Measurements from ENCODE around the gene ZNF469.

ZNF469 gene

DNA sequence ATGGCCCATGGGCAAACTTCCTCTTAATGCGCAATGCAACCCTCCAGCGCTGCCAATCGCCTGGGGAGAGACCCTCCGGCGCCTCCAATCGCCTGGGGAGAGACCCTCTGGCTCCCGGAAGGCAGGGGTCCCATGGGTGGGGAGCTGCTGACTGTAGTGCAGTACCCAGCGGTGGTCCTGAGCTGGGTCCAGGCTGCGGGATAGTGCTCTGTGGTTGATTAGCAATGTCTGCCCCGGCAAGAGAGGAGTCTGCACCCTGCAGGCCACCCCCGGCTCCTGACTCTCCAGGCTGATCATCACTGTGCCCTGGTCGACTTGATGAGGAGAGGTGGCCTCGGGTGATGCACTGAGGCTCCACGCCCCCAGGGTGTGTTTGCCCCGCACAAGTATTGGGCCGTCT, 44.6 kb upstream of the ZNF469 start:
- Mint-ChIP-seq H3K4me1 (peaks cover 5% of the 10 kb centered on the region), H3K27ac (peak overlapping the region; percentile 64), H3K9me3 (peaks cover 29% of the 10 kb centered on the region), H3K36me3 (ENCODE audit: low read depth) (no peaks in the 10 kb centered on the region), H3K4me3 (no peak overlapping the region), H3K27me3 (ENCODE audit: low read depth, poor library complexity) (peaks cover 11% of the 10 kb centered on the region)
- no peak for DNase-seq
- TF ChIP-seq, protein P1, sequence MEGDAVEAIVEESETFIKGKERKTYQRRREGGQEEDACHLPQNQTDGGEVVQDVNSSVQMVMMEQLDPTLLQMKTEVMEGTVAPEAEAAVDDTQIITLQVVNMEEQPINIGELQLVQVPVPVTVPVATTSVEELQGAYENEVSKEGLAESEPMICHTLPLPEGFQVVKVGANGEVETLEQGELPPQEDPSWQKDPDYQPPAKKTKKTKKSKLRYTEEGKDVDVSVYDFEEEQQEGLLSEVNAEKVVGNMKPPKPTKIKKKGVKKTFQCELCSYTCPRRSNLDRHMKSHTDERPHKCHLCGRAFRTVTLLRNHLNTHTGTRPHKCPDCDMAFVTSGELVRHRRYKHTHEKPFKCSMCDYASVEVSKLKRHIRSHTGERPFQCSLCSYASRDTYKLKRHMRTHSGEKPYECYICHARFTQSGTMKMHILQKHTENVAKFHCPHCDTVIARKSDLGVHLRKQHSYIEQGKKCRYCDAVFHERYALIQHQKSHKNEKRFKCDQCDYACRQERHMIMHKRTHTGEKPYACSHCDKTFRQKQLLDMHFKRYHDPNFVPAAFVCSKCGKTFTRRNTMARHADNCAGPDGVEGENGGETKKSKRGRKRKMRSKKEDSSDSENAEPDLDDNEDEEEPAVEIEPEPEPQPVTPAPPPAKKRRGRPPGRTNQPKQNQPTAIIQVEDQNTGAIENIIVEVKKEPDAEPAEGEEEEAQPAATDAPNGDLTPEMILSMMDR (IDR thresholded peaks at IDR 0.05): no peak

DNA sequence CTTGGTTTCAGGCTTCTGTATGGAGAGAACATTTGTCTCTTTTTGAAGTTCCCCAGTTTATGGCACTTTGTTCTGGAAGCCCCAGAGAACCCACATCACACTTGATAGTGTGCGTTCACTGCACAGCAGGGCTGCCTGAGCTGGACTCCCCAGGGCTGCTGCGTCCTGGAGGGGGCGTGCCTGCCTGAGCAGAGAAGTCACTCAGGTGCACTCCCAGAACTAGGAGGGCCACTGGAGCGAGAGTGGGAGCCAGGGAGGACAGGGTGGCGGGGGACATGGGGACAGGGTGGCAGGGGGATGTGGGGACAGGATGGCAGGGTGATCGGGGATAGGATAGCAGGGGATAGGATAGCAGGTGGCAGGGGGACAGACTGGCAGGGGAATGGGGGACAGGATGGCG, 43.9 kb upstream of the ZNF469 start:
- H3K27ac Mint-ChIP-seq: no peak overlapping the region
- TF ChIP-seq, protein P1 (IDR thresholded peaks at IDR 0.05): no peak
- DNase-seq: no peak
- no peak overlapping the region for H3K4me3 Mint-ChIP-seq
- no peaks in the 10 kb centered on the region for H3K36me3 Mint-ChIP-seq (ENCODE audit: low read depth)
- peaks cover 37% of the 10 kb centered on the region for H3K9me3 Mint-ChIP-seq
- H3K4me1 Mint-ChIP-seq: peaks cover 2% of the 10 kb centered on the region
- peaks cover 13% of the 10 kb centered on the region for H3K27me3 Mint-ChIP-seq (ENCODE audit: low read depth, poor library complexity)

GRCh38 chr16:88339930-88340754, 42.6 kb upstream of the ZNF469 start:
- no peak overlapping the region for H3K4me3 Mint-ChIP-seq
- H3K36me3 Mint-ChIP-seq (ENCODE audit: low read depth): no peaks in the 10 kb centered on the region
- no peaks in the 10 kb centered on the region for H3K4me1 Mint-ChIP-seq
- peaks cover 16% of the 10 kb centered on the region for H3K27me3 Mint-ChIP-seq (ENCODE audit: low read depth, poor library complexity)
- TF ChIP-seq, protein P1 (IDR thresholded peaks at IDR 0.05): no peak
- peaks cover 36% of the 10 kb centered on the region for H3K9me3 Mint-ChIP-seq
- no peak for DNase-seq
- no peak overlapping the region for H3K27ac Mint-ChIP-seq

DNA sequence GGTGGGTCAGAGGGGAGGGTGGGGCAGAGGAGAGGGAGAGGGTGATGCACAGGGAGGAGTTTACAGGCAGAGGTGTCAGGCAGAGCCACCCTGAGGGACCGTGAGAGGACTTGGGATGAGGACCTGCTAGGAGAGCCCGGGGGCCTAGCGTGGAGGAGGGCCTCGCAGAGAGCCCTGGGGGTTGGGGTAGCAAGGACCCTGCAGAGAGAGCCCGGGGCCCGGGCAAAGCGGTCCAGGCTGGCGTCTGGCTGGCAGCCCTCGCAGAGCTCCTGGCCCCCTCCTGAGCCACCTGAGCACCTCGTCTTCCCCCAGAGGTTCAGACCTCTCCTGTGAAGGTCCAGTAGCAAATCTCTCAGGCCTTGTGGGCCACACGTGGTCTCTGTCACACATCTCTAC, 42.0 kb upstream of the ZNF469 start:
- H3K27me3 Mint-ChIP-seq (ENCODE audit: low read depth, poor library complexity): peaks cover 16% of the 10 kb centered on the region
- H3K9me3 Mint-ChIP-seq: peaks cover 36% of the 10 kb centered on the region
- no peaks in the 10 kb centered on the region for H3K36me3 Mint-ChIP-seq (ENCODE audit: low read depth)
- H3K4me1 Mint-ChIP-seq: no peaks in the 10 kb centered on the region
- no peak for DNase-seq
- TF ChIP-seq, protein P1 (IDR thresholded peaks at IDR 0.05): no peak
- no peak overlapping the region for H3K27ac Mint-ChIP-seq
- H3K4me3 Mint-ChIP-seq: no peak overlapping the region

DNA sequence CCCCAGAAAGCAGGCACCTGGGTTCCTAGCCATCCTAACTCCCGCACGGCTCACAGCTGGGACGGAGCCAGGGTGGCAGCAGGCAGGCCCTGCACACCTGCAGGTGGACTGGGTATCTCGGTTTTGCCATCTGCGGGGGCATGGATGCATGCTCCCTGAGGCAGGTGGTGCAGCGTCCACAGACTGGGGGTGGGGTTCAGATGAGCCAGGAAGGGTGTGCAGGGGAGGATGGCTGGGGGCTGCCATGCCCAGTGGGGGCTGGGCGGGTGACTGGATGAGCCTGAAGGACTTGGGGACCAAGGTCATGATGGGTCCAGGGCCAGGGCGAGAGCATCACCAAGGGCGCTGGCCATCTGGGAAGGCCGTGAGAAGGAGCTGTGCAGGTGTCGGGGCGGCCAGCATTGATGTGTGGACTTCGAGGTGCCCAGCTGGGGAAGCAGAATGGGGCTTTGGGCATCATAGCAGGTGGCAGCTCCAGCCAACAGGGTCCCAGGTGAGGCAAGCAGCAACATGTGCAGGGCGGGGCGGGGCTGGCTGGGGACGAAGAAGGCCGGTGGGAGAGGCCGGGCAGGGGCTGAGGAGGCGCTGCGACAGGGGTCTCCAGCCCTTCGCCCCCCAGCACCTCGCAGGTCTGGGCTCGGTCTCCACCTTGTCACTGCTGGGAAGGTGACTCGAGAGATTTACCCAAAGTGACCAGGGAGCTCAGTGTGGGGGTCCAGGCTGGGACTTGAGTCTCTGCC, 41.0 kb upstream of the ZNF469 start:
- H3K4me3 Mint-ChIP-seq: no peak overlapping the region
- H3K27me3 Mint-ChIP-seq (ENCODE audit: low read depth, poor library complexity): peaks cover 16% of the 10 kb centered on the region
- TF ChIP-seq, protein P1 (IDR thresholded peaks at IDR 0.05): no peak
- peaks cover 27% of the 10 kb centered on the region for H3K9me3 Mint-ChIP-seq
- no peaks in the 10 kb centered on the region for H3K36me3 Mint-ChIP-seq (ENCODE audit: low read depth)
- H3K4me1 Mint-ChIP-seq: no peaks in the 10 kb centered on the region
- no peak overlapping the region for H3K27ac Mint-ChIP-seq
- no peak for DNase-seq
